HepG2 (cell line): ENCODE results near the gene SOAT2. TPM values are rescaled to one million over a fixed set of nuclear protein-coding genes. Genes with fewer than 3 reads are reported as not detected.

Experiments
- ETV6 ChIP-seq: sonication (generic); formaldehyde crosslinking; conservative IDR thresholded peaks from 2 replicates; pipeline ENCODE4 v1.4.0; 2020; ENCODE audit warnings: missing genetic modification reagents
- HOXA3 ChIP-seq: sonication (generic); formaldehyde crosslinking; IDR thresholded peaks from 2 replicates; pipeline ENCODE4 v1.5.0; 2020; ENCODE audit warnings: missing genetic modification reagents
- PCBP1 ChIP-seq: fragments of 200-400 bp; formaldehyde crosslinking; IDR thresholded peaks from 2 replicates; pipeline ENCODE4 v1.6.1; 2017; ENCODE audit warnings: mild to moderate bottlenecking, low read depth, low read length, borderline replicate concordance
- SAFB2 ChIP-seq: sonication (generic); formaldehyde crosslinking; IDR thresholded peaks from 2 replicates; pipeline ENCODE4 v1.5.1; 2020; ENCODE audit warnings: missing genetic modification reagents, low read depth, mild to moderate bottlenecking, borderline replicate concordance
- SMAD9 ChIP-seq: sonication (generic); formaldehyde crosslinking; IDR thresholded peaks from 2 replicates; pipeline ENCODE4 v1.5.1; 2020; ENCODE audit warnings: mild to moderate bottlenecking, missing genetic modification reagents
- SP4 ChIP-seq: sonication (generic); formaldehyde crosslinking; IDR thresholded peaks from 2 replicates; pipeline ENCODE4 v1.8.1; 2023; ENCODE audit warnings: mild to moderate bottlenecking, missing genetic modification reagents
- ZNF263 ChIP-seq: sonication (generic); formaldehyde crosslinking; IDR thresholded peaks from 2 replicates; pipeline ENCODE4 v1.4.0; 2020; ENCODE audit warnings: missing genetic modification reagents
- ZNF326 ChIP-seq: sonication (generic); formaldehyde crosslinking; IDR thresholded peaks from 2 replicates; pipeline ENCODE4 v1.4.0; 2020; ENCODE audit warnings: missing genetic modification reagents, borderline replicate concordance
- ZNF547 ChIP-seq: sonication (generic); formaldehyde crosslinking; IDR thresholded peaks from 2 replicates; pipeline ENCODE4 v1.5.1; 2020; ENCODE audit warnings: mild to moderate bottlenecking, missing genetic modification reagents
- ZNF644 ChIP-seq: IDR thresholded peaks from 2 replicates; pipeline ENCODE4 v1.6.1; 2016; ENCODE audit warnings: low read depth
- polyA plus RNA-seq, 8 experiments: library from polyadenylated mRNA; depleted of rRNA in 3 of 8; stranded (reverse) in 7 of 8; unstranded in 1 of 8; fragments of >200 nt; fragmentation: Illumina TruSeq in 4 of 8; extraction: Trizol in 4 of 8; gene quantifications; 2 replicates each; pipeline versions ENCODE4 v1.2.1 to v1.2.3, GENCODE V29; 2011 to 2016; ENCODE audit warnings: low read depth in 4 of 8, missing spikeins in 1 of 8, mixed read lengths in 1 of 8; ENCODE audit not compliant: insufficient read depth in 1 of 8
- total RNA-seq, 5 experiments: library from RNA; depleted of rRNA; stranded (reverse); fragments of >200 nt; fragmentation: Illumina TruSeq; extraction: Trizol; gene quantifications; 2 replicates each; pipeline ENCODE4 v1.2.3, GENCODE V29; 2016; ENCODE audit warnings: low read depth in 1 of 5
- TF ChIP-seq, protein P1 (sequence below): sonication (generic); formaldehyde crosslinking; IDR thresholded peaks from 2 replicates; pipeline ENCODE4 v1.8.1; 2022; ENCODE audit warnings: low read depth, mild to moderate bottlenecking, missing genetic modification reagents
- TF ChIP-seq, protein P2 (sequence below): sonication (generic); formaldehyde crosslinking; conservative IDR thresholded peaks from 2 replicates; pipeline ENCODE4 v1.4.0; 2020; ENCODE audit warnings: missing genetic modification reagents
- TF ChIP-seq, protein P3 (sequence below): sonication (generic); formaldehyde crosslinking; IDR thresholded peaks from 2 replicates; pipeline ENCODE4 v1.8.0; 2022; ENCODE audit warnings: missing genetic modification reagents, low read depth, mild to moderate bottlenecking, borderline replicate concordance
- TF ChIP-seq, protein P4 (sequence below): sonication (generic); formaldehyde crosslinking; IDR thresholded peaks from 2 replicates; pipeline ENCODE4 v1.4.0; 2020; ENCODE audit warnings: missing genetic modification reagents, borderline replicate concordance
- TF ChIP-seq, protein P5 (sequence below): fragments of 450-650 bp; IDR thresholded peaks from 2 replicates; pipeline ENCODE4 v1.6.1; 2017
- TF ChIP-seq, protein P6 (sequence below): sonication (generic); formaldehyde crosslinking; IDR thresholded peaks from 2 replicates; pipeline ENCODE4 v1.5.0; 2020; ENCODE audit warnings: missing genetic modification reagents, mild to moderate bottlenecking, borderline replicate concordance
- TF ChIP-seq, protein P7 (sequence below): IDR thresholded peaks from 2 replicates; pipeline ENCODE4 v1.4.0; 2020; ENCODE audit warnings: mild to moderate bottlenecking, missing genetic modification reagents

SOAT2 gene
- total and polyA plus RNA-seq, 2 of the 13 experiments (the other 11 are each of a cell fraction or from before 2014, with no cell fraction given) = 14.9 to 108 TPM

DNA sequence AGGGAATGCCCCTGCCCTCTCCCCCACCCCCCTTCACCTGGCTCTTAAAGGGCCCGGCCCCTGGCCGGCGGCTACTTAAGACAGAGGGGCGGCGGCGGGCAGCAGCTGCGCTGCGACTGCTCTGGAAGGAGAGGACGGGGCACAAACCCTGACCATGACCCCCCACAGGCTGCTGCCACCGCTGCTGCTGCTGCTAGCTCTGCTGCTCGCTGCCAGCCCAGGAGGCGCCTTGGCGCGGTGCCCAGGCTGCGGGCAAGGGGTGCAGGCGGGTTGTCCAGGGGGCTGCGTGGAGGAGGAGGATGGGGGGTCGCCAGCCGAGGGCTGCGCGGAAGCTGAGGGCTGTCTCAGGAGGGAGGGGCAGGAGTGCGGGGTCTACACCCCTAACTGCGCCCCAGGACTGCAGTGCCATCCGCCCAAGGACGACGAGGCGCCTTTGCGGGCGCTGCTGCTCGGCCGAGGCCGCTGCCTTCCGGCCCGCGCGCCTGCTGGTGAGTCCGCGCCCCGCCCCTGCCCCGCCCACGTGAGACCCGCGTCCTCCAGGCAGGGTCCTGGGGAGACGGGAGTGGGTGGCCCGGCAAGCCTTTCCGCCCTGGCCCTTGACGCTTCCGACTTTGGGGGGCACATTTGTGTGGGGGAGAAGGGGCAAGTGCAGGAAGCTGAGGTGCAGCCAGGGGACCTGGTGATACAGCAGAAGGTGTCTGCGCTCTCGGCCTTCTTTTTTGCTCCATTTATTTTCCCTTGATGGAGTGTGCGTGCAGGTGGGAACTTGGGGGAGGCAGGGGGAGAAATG is 5.5 kb upstream of the SOAT2 start, which contains the start of gene IGFBP6 (continued):
- TF ChIP-seq, protein P1, sequence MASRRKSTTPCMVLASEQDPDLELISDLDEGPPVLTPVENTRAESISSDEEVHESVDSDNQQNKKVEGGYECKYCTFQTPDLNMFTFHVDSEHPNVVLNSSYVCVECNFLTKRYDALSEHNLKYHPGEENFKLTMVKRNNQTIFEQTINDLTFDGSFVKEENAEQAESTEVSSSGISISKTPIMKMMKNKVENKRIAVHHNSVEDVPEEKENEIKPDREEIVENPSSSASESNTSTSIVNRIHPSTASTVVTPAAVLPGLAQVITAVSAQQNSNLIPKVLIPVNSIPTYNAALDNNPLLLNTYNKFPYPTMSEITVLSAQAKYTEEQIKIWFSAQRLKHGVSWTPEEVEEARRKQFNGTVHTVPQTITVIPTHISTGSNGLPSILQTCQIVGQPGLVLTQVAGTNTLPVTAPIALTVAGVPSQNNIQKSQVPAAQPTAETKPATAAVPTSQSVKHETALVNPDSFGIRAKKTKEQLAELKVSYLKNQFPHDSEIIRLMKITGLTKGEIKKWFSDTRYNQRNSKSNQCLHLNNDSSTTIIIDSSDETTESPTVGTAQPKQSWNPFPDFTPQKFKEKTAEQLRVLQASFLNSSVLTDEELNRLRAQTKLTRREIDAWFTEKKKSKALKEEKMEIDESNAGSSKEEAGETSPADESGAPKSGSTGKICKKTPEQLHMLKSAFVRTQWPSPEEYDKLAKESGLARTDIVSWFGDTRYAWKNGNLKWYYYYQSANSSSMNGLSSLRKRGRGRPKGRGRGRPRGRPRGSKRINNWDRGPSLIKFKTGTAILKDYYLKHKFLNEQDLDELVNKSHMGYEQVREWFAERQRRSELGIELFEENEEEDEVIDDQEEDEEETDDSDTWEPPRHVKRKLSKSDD (CRISPR knock-in tag) = no peak
- peak; percentile 60 for TF ChIP-seq HOXA3 (CRISPR knock-in tag)
- TF ChIP-seq, protein P2, sequence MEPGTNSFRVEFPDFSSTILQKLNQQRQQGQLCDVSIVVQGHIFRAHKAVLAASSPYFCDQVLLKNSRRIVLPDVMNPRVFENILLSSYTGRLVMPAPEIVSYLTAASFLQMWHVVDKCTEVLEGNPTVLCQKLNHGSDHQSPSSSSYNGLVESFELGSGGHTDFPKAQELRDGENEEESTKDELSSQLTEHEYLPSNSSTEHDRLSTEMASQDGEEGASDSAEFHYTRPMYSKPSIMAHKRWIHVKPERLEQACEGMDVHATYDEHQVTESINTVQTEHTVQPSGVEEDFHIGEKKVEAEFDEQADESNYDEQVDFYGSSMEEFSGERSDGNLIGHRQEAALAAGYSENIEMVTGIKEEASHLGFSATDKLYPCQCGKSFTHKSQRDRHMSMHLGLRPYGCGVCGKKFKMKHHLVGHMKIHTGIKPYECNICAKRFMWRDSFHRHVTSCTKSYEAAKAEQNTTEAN (CRISPR knock-in tag) = no peak
- TF ChIP-seq SMAD9 = no peak
- peak; percentile 45; the same call in 1 of the 2 replicates for TF ChIP-seq SP4 (CRISPR knock-in tag)
- no peak for TF ChIP-seq ZNF644 (CRISPR knock-in tag)
- TF ChIP-seq, protein P3, sequence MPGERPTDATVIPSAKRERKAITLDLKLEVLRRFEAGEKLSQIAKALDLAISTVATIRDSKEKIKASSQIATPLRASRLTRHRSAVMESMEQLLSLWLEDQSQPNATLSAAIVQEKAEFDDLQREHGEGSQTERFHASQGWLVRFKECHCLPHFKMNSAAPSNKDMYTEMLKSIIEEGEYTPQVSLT (CRISPR knock-in tag) = no peak
- no peak; the same call in 1 of the 2 replicates for TF ChIP-seq ZNF263
- TF ChIP-seq, protein P4, sequence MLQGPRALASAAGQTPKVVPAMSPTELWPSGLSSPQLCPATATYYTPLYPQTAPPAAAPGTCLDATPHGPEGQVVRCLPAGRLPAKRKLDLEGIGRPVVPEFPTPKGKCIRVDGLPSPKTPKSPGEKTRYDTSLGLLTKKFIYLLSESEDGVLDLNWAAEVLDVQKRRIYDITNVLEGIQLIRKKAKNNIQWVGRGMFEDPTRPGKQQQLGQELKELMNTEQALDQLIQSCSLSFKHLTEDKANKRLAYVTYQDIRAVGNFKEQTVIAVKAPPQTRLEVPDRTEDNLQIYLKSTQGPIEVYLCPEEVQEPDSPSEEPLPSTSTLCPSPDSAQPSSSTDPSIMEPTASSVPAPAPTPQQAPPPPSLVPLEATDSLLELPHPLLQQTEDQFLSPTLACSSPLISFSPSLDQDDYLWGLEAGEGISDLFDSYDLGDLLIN (CRISPR knock-in tag) = no peak
- TF ChIP-seq PCBP1 = no peak
- TF ChIP-seq ZNF547 (CRISPR knock-in tag) = peak; percentile 18; the same call in 1 of the 2 replicates
- TF ChIP-seq ETV6 (CRISPR knock-in tag) = no peak
- TF ChIP-seq, protein P5, sequence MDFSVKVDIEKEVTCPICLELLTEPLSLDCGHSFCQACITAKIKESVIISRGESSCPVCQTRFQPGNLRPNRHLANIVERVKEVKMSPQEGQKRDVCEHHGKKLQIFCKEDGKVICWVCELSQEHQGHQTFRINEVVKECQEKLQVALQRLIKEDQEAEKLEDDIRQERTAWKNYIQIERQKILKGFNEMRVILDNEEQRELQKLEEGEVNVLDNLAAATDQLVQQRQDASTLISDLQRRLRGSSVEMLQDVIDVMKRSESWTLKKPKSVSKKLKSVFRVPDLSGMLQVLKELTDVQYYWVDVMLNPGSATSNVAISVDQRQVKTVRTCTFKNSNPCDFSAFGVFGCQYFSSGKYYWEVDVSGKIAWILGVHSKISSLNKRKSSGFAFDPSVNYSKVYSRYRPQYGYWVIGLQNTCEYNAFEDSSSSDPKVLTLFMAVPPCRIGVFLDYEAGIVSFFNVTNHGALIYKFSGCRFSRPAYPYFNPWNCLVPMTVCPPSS = no peak
- TF ChIP-seq ZNF326 (CRISPR knock-in tag) = no peak
- peak; percentile 85; the same call in 1 of the 2 replicates for TF ChIP-seq SAFB2 (CRISPR knock-in tag)
- TF ChIP-seq, protein P6, sequence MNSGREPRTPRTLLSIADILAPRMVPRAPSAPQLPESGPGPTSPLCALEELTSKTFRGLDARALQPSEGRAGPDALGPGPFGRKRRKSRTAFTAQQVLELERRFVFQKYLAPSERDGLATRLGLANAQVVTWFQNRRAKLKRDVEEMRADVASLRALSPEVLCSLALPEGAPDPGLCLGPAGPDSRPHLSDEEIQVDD (CRISPR knock-in tag) = no peak
- TF ChIP-seq, protein P7, sequence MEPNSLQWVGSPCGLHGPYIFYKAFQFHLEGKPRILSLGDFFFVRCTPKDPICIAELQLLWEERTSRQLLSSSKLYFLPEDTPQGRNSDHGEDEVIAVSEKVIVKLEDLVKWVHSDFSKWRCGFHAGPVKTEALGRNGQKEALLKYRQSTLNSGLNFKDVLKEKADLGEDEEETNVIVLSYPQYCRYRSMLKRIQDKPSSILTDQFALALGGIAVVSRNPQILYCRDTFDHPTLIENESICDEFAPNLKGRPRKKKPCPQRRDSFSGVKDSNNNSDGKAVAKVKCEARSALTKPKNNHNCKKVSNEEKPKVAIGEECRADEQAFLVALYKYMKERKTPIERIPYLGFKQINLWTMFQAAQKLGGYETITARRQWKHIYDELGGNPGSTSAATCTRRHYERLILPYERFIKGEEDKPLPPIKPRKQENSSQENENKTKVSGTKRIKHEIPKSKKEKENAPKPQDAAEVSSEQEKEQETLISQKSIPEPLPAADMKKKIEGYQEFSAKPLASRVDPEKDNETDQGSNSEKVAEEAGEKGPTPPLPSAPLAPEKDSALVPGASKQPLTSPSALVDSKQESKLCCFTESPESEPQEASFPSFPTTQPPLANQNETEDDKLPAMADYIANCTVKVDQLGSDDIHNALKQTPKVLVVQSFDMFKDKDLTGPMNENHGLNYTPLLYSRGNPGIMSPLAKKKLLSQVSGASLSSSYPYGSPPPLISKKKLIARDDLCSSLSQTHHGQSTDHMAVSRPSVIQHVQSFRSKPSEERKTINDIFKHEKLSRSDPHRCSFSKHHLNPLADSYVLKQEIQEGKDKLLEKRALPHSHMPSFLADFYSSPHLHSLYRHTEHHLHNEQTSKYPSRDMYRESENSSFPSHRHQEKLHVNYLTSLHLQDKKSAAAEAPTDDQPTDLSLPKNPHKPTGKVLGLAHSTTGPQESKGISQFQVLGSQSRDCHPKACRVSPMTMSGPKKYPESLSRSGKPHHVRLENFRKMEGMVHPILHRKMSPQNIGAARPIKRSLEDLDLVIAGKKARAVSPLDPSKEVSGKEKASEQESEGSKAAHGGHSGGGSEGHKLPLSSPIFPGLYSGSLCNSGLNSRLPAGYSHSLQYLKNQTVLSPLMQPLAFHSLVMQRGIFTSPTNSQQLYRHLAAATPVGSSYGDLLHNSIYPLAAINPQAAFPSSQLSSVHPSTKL = peak; percentile 35; the same call in 1 of the 2 replicates
